SHP77 (cell line): ENCODE data around the gene C2orf76.
"Not testable (repeated sequence)": the region's sequence is repeated elsewhere in the genome, so short reads cannot be mapped to it uniquely, and the experiment has no call there.

Experiments used
- DNase-seq, 2 experiments: peaks; one replicate each; lab custom pipeline; 2025; lab: John Stamatoyannopoulos, UW

C2orf76 gene

GRCh38 chr2:119377294-119377992 is 10.8 kb upstream of the C2orf76 start:
- no peak for DNase-seq

GRCh38 chr2:119376810-119377209 is 10.2 kb upstream of the C2orf76 start:
- DNase-seq, result no peak

- not testable (repeated sequence) for DNase-seq
Observed at GRCh38 chr2:119376406-119376805, 9.8 kb upstream of the C2orf76 start.

- not testable (repeated sequence) for DNase-seq
Observed at GRCh38 chr2:119373907-119374745, 7.5 kb upstream of the C2orf76 start.

- DNase-seq, result no peak
Observed at GRCh38 chr2:119372778-119373568, 6.3 kb upstream of the C2orf76 start.

- no peak for DNase-seq
Observed at GRCh38 chr2:119371111-119371510, 4.5 kb upstream of the C2orf76 start.

GRCh38 chr2:119369845-119370244 is 3.2 kb upstream of the C2orf76 start:
- DNase-seq, result no peak

- DNase-seq, result peak; percentile 13 to 27
Observed at GRCh38 chr2:119367472-119368099, 952 bp upstream of the C2orf76 start.

- no peak for DNase-seq
Observed at GRCh38 chr2:119366161-119366648, 429 bp downstream of the C2orf76 start.

GRCh38 chr2:119365436-119365835 is 1.2 kb downstream of the C2orf76 start:
- DNase-seq, result no peak

GRCh38 chr2:119364798-119365197 is 1.8 kb downstream of the C2orf76 start:
- no peak for DNase-seq

- no peak for DNase-seq
Observed at GRCh38 chr2:119360423-119360966, 6.1 kb downstream of the C2orf76 start.

- DNase-seq, result no peak
Observed at GRCh38 chr2:119359774-119360173, 6.9 kb downstream of the C2orf76 start.

GRCh38 chr2:119354860-119355259 is 11.8 kb downstream of the C2orf76 start:
- DNase-seq, result no peak

GRCh38 chr2:119352357-119352756 is 14.3 kb downstream of the C2orf76 start:
- no peak for DNase-seq

- DNase-seq, result no peak
Observed at GRCh38 chr2:119350311-119350998, 16.2 kb downstream of the C2orf76 start.

GRCh38 chr2:119349289-119349688 is 17.3 kb downstream of the C2orf76 start:
- DNase-seq, result no peak

GRCh38 chr2:119341684-119342083 is 24.9 kb downstream of the C2orf76 start:
- no peak for DNase-seq

GRCh38 chr2:119339562-119339923 is 27.1 kb downstream of the C2orf76 start:
- no peak for DNase-seq

- DNase-seq, result no peak
Observed at GRCh38 chr2:119338826-119339561, 27.6 kb downstream of the C2orf76 start.
